Measurements from ENCODE around the gene GPR15LG. TPM values are rescaled to one million over a fixed set of nuclear protein-coding genes. Genes with fewer than 3 reads are reported as not detected.

The GPR15LG gene
- total RNA-seq (2022; extraction: Qiagen RNA extraction): not detected in 5 replicates

GRCh38 chr10:84173501-84173929 is at the start of gene GPR15LG:
TSS of gene GPR15LG (plus strand) at chr10:84173801. CDS start at chr10:84173852, 51 bp downstream.

DNA sequence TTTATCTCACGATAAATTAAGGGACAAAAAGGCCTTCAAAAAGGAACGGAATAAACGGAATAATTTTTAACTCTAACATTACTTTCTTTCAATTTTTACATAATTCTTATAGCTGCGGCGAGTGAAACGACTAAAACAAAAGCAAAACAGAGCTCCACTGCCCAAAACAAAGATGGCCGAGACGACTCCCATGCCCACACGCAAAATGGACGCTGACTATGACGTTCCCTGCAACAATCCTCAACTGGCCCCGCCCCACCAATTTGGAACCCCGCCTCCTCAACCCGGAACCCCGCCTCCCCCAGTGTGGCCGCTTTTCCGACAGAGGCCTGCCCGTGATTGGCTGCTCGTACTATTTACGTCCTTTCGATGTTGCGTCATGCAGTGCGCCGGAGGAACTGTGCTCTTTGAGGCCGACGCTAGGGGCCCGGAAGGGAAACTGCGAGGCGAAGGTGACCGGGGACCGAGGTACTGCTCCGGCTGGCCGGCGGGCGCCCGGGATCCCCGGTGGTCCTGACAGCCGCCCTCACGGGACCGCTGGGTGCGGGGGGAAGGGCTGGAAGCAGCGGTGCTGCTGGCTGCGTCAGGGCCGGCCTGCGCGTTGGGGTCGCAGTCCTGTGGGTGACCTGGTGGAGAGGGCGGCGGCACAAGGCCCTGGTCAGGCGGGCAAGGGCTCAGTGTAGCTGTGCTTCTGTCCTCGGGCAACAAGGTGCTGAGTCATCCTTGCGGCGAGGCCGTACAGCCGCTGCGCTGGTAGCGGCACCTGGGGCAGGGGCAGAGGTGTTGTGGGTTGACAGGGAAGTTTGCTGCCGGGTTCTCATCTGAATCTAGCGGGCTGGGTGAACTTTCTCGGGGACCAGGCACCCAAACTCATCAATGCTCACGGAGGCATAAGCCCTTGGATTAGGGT is 34.2 kb upstream of the GPR15LG start, which contains the start of gene GHITM:
Gene GHITM (plus strand): TSS at position 384 of the 910 bp plus-strand sequence. CDS start 1,992 bp downstream, outside the sequence.

GRCh38 chr10:84194424-84195043 is 20.9 kb downstream of the GPR15LG start, which contains the start of gene CDHR1:
TSS of gene CDHR1 (plus strand) at chr10:84194537. CDS start at chr10:84194761, 224 bp downstream.

DNA sequence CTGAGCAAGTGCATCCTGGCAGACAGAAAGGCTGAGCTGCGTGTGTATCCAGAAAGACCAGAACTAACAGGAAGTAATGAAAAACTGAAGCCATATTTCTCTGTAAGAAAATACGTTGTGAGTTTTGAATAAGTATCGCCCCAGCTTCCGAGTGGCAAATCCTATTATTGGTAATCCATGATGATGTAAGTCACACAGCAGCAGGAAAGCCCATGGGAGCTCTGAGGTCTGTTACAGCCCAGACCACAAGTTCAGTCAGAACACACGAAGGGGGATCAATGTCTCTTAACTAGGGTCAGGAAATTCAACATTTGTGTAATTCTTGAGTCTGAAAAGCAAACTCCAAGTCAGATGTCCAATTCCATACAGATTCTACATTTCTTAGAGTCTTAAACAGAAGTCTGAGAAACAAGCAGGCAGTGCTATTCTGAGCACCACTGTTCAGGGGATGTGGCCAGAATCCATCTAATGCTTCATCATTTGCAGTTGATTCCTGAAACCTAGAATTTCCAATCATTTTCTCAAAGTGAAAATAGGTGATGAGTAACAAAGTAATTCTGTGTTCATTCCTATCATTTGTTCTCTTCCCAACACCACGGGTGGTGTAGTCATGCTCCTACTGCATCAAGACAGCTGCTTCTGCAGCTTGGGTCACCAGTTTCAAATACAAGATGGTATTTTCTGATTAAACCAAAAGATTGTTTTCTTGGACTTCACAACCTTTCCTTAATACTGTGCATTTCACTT is 52.0 kb downstream of the GPR15LG start, which contains the start of gene LRIT2:
Gene LRIT2 (minus strand): TSS at position 118 of the 747 bp plus-strand sequence. CDS start 24 bp downstream, at position 94.

Other genes with a start within 250 kb of the GPR15LG start
- gene GHITM, start 34.3 kb upstream of the GPR15LG start, total RNA-seq (2022; extraction: Qiagen RNA extraction): 196 to 216 TPM (median 196 TPM) in 5 replicates
- 0.07 to 0.13 TPM (median 0.10 TPM) in 5 replicates for gene CDHR1, start 20.7 kb downstream of the GPR15LG start, total RNA-seq (2022; extraction: Qiagen RNA extraction)
- gene LRIT2, start 51.7 kb downstream of the GPR15LG start, total RNA-seq (2022; extraction: Qiagen RNA extraction): not detected in 5 replicates
- not detected in 5 replicates for gene LRIT1, start 67.7 kb downstream of the GPR15LG start, total RNA-seq (2022; extraction: Qiagen RNA extraction)
- gene RGR, start 71.3 kb downstream of the GPR15LG start, total RNA-seq (2022; extraction: Qiagen RNA extraction): not detected in 5 replicates
- 8.2 to 12.4 TPM (median 11.2 TPM) in 5 replicates for gene CCSER2, start 154.8 kb downstream of the GPR15LG start, total RNA-seq (2022; extraction: Qiagen RNA extraction)